HG03571 (cell line): ENCODE data around the gene DNM2.

ENCODE experiments used
- ATAC-seq: cut with Tn5 transposase; IDR thresholded peaks from one replicate; pipeline ENCODE4 v1.9.1; 2021; ENCODE audit not compliant: unreplicated experiment

The DNM2 gene

GRCh38 chr19:10811391-10812111 is 93.7 kb downstream of the DNM2 start:
- no peak for ATAC-seq

GRCh38 chr19:10812196-10812595 is 94.3 kb downstream of the DNM2 start:
- ATAC-seq = no peak

GRCh38 chr19:10812902-10813404 is 95.1 kb downstream of the DNM2 start:
- ATAC-seq = no peak

GRCh38 chr19:10815007-10815536 is 97.2 kb downstream of the DNM2 start:
- ATAC-seq = no peak

GRCh38 chr19:10815969-10816644 is 98.2 kb downstream of the DNM2 start:
- ATAC-seq = no peak

GRCh38 chr19:10816691-10817090 is 98.8 kb downstream of the DNM2 start:
- no peak for ATAC-seq

- no peak for ATAC-seq
These were observed 99.6 kb downstream of the DNM2 start for GRCh38 chr19:10817291-10818038.

GRCh38 chr19:10818301-10819123 is 100.6 kb downstream of the DNM2 start:
- ATAC-seq = no peak

- no peak for ATAC-seq
These were observed 101.5 kb downstream of the DNM2 start for GRCh38 chr19:10819124-10820060.

- no peak for ATAC-seq
These were observed 102.3 kb downstream of the DNM2 start for GRCh38 chr19:10820173-10820572.

- no peak for ATAC-seq
These were observed 105.8 kb downstream of the DNM2 start for GRCh38 chr19:10823690-10824089.

GRCh38 chr19:10826231-10826630 is 108.4 kb downstream of the DNM2 start:
- no peak for ATAC-seq

- ATAC-seq = no peak
These were observed 109.0 kb downstream of the DNM2 start for GRCh38 chr19:10826846-10827245.

- no peak for ATAC-seq
These were observed 111.3 kb downstream of the DNM2 start for GRCh38 chr19:10828981-10829821.

GRCh38 chr19:10829967-10830366 is 112.1 kb downstream of the DNM2 start:
- no peak for ATAC-seq

- no peak for ATAC-seq
These were observed 112.5 kb downstream of the DNM2 start for GRCh38 chr19:10830370-10830769.

GRCh38 chr19:10830931-10831779 is 113.3 kb downstream of the DNM2 start:
- ATAC-seq = no peak
